Naive thymus-derived CD4-positive, alpha-beta T cell (primary cell): ENCODE results near the gene SYT14. TPM values are rescaled to one million over a fixed set of nuclear protein-coding genes. Genes with fewer than 3 reads are reported as not detected.

Source experiments
- ATAC-seq: fragments of 150-1000 bp; cut with Tn5 transposase; 2 replicates; pipeline ENCODE4 v1.10.0; 2021; ENCODE audit warnings: mild to moderate bottlenecking, moderate library complexity
- CTCF ChIA-PET: fragments of 350-600 bp; sonication (Branson Sonifier 250); formaldehyde crosslinking; loops from one replicate; lab custom pipeline; 2021; ENCODE audit warnings: antibody characterized with exemption; lab: Charles Lee
- POLR2A ChIA-PET: fragments of 350-600 bp; sonication (Branson Sonifier 250); formaldehyde crosslinking; loops from one replicate; lab custom pipeline; 2021; ENCODE audit warnings: antibody characterized with exemption, inconsistent platforms; lab: Charles Lee
- DNase-seq, 9 donors: peaks; one replicate each; pipeline versions ENCODE4 v3.0.0 to v3.0.0-alpha.2; 2020 to 2022; ENCODE audit warnings: mixed read lengths in 1 of 9
- H3K27ac ChIP-seq: one replicate; pipeline ENCODE4 v1.7.0; 2013; ENCODE audit warnings: mild to moderate bottlenecking, low read depth, low read length, moderate library complexity
- H3K27me3 ChIP-seq, 2 donors: one replicate each; pipeline ENCODE4 v1.7.0; 2013; ENCODE audit warnings: low read length in 2 of 2, mild to moderate bottlenecking in 2 of 2, moderate library complexity in 2 of 2; ENCODE audit not compliant: control insufficient read depth in 2 of 2, insufficient read depth in 2 of 2
- H3K36me3 ChIP-seq, 3 experiments: 1 replicate in 2 of 3; 2 replicates in 1 of 3; pipeline ENCODE4 v1.7.0; 2013; ENCODE audit warnings: low read length in 3 of 3, mild to moderate bottlenecking in 3 of 3, moderate library complexity in 1 of 3; ENCODE audit not compliant: insufficient read depth in 3 of 3, control insufficient read depth in 2 of 3
- H3K4me1 ChIP-seq, 2 donors: one replicate each; pipeline ENCODE4 v1.7.0; 2013; ENCODE audit warnings: low read length in 2 of 2, mild to moderate bottlenecking in 2 of 2, moderate library complexity in 1 of 2; ENCODE audit not compliant: control insufficient read depth in 2 of 2, insufficient read depth in 2 of 2
- H3K4me3 ChIP-seq: 2 replicates; pipeline ENCODE4 v1.7.0; 2013; ENCODE audit warnings: mild to moderate bottlenecking, low read length
- H3K9me3 ChIP-seq, 3 experiments: 1 replicate in 2 of 3; 2 replicates in 1 of 3; pipeline ENCODE4 v1.7.0; 2013; ENCODE audit warnings: low read length in 3 of 3; ENCODE audit not compliant: control insufficient read depth in 2 of 3
- H3K27ac Mint-ChIP-seq, 9 donors: one replicate each; pipeline ENCODE4 v1.8.0; 2020 to 2022; ENCODE audit warnings: mixed read lengths in 9 of 9, mild to moderate bottlenecking in 8 of 9, moderate library complexity in 5 of 9, inconsistent platforms in 2 of 9
- H3K27me3 Mint-ChIP-seq, 5 donors: one replicate each; pipeline ENCODE4 v1.8.0; 2021 to 2022; ENCODE audit warnings: mixed read lengths in 5 of 5, mild to moderate bottlenecking in 1 of 5
- H3K36me3 Mint-ChIP-seq, 5 donors: one replicate each; pipeline ENCODE4 v1.8.0; 2020 to 2022; ENCODE audit warnings: mixed read lengths in 5 of 5, mild to moderate bottlenecking in 3 of 5, inconsistent platforms in 1 of 5
- H3K4me1 Mint-ChIP-seq, 7 donors: one replicate each; pipeline ENCODE4 v1.8.0; 2020 to 2022; ENCODE audit warnings: mixed read lengths in 7 of 7, mild to moderate bottlenecking in 3 of 7, inconsistent platforms in 1 of 7
- H3K4me3 Mint-ChIP-seq, 10 donors: one replicate each; pipeline ENCODE4 v1.8.0; 2020 to 2022; ENCODE audit warnings: mild to moderate bottlenecking in 10 of 10, mixed read lengths in 10 of 10, moderate library complexity in 6 of 10, inconsistent platforms in 2 of 10
- H3K9me3 Mint-ChIP-seq, 11 donors: one replicate each; pipeline ENCODE4 v1.8.0; 2020 to 2022; ENCODE audit warnings: mixed read lengths in 11 of 11, mild to moderate bottlenecking in 4 of 11, inconsistent platforms in 1 of 11, moderate library complexity in 1 of 11
- intact Hi-C, 2 donors: fragments of 100-400 bp; cut with micrococcal nuclease; formaldehyde crosslinking; loops; one replicate each; pipeline ENCODE4 v1.15.1; 2023
- polyA plus RNA-seq, 2 donors: library from polyadenylated mRNA; unstranded; fragments of 300-500 nt; fragmentation: Illumina TruSeq; gene quantifications; one replicate each; pipeline ENCODE4 v1.2.3, GENCODE V29; 2021
- total RNA-seq, 6 experiments: library from RNA in 5 of 6; stranded (reverse) in 5 of 6; gene quantifications; 1 replicate in 5 of 6; 2 replicates in 1 of 6; pipeline ENCODE4 v1.2.3 and lab custom pipeline; 2021 to 2026

SYT14 gene
- total and polyA plus RNA-seq, 7 experiments from 2014 or later: not detected

DNA sequence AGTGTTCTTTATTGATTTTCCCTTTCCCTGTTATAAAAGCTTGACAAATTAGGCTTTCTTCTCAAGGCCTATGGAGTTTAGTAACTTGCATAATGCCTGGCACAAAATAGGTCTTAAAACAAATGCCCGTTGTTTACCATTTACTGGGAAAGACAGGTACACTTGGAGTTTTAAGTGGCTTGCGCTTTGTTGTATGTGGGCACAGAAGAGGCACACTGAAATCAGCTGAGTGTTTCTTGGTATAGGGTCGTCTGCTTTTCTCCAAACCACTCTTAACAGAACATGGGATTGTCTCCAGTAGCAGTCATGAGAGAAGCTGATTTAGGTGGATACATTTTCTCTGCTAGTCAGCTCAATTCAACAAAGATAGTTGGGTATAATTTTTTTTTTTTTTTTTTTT, 132.5 kb downstream of the SYT14 start:
- ChIA-PET POLR2A (no interaction called here), CTCF (no interaction called here)
- no peaks in the 10 kb centered on the region for H3K36me3 Mint-ChIP-seq
- no peak overlapping the region for H3K4me3 Mint-ChIP-seq
- Histone ChIP-seq H3K4me3 (no peak overlapping the region), H3K27ac (no peak overlapping the region), H3K4me1 (no peaks in the 10 kb centered on the region), H3K27me3 (no peaks in the 10 kb centered on the region), H3K36me3 (no peaks in the 10 kb centered on the region), H3K9me3 (no peaks in the 10 kb centered on the region)
- ATAC-seq: no peak
- intact Hi-C loops: no loop called here
- H3K27me3 Mint-ChIP-seq: peaks cover 2 to 16% (median 11%) of the 10 kb centered on the region in 5 donors
- H3K27ac Mint-ChIP-seq: no peak overlapping the region
- H3K4me1 Mint-ChIP-seq: no peaks in the 10 kb centered on the region
- peaks cover 0 to 8% (median 2%) of the 10 kb centered on the region in 11 donors for H3K9me3 Mint-ChIP-seq
- DNase-seq: no peak

- ATAC-seq (no peak), DNase-seq (no peak)
- H3K27ac ChIP-seq: no peak overlapping the region
- H3K4me3 ChIP-seq: no peak overlapping the region
- H3K4me1 ChIP-seq: no peaks in the 10 kb centered on the region
- no peaks in the 10 kb centered on the region for H3K36me3 ChIP-seq
- peaks cover 0 to 3% (median under 1%) of the 10 kb centered on the region in 11 donors for H3K9me3 Mint-ChIP-seq
- H3K27ac Mint-ChIP-seq: no peak overlapping the region
- no peaks in the 10 kb centered on the region for H3K4me1 Mint-ChIP-seq
- intact Hi-C loops: no loop called here
- peaks cover 2 to 16% (median 14%) of the 10 kb centered on the region in 5 donors for H3K27me3 Mint-ChIP-seq
- no peaks in the 10 kb centered on the region for H3K36me3 Mint-ChIP-seq
- H3K4me3 Mint-ChIP-seq: no peak overlapping the region
- no peaks in the 10 kb centered on the region for H3K9me3 ChIP-seq
- no peaks in the 10 kb centered on the region for H3K27me3 ChIP-seq
- ChIA-PET POLR2A (no interaction called here), CTCF (no interaction called here)
Observed at GRCh38 chr1:210072129-210072528, 134.1 kb downstream of the SYT14 start.

DNA sequence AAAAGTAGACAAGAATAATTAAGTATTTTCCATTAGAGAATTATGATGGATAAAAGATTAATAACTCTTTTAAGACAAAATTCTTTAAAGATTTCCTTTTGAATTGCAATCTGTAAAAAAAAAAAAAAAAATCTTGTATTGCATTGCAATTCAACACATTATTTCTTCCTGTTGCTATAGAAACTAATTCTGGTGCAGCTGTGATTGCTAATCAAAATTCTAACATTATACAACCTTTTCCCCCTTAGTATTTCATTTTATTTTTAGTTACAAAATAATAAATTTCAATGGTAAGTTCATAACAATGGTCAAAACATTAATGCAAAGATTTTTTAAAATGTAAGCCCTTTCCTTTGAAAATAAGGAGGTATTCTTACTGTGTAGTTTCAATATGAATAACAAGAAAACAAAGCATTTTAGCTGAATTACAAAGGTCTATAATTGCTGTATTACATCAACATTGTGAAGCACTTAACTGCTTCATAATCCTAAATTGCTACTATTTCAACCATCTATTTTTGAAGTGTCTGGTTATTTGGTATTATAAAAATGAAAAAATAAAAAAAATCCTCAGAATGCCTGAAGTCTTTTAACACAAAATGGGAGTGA, 135.0 kb downstream of the SYT14 start:
- Histone ChIP-seq H3K27me3 (no peaks in the 10 kb centered on the region), H3K9me3 (no peaks in the 10 kb centered on the region), H3K27ac (no peak overlapping the region), H3K4me1 (no peaks in the 10 kb centered on the region), H3K4me3 (no peak overlapping the region), H3K36me3 (no peaks in the 10 kb centered on the region)
- no peak for ATAC-seq
- Mint-ChIP-seq H3K4me3 (no peak overlapping the region), H3K27me3 (peaks cover 0 to 16% (median 14%) of the 10 kb centered on the region in 5 donors), H3K9me3 (peaks cover 0 to 3% (median 0%) of the 10 kb centered on the region in 11 donors), H3K27ac (no peak overlapping the region), H3K36me3 (no peaks in the 10 kb centered on the region), H3K4me1 (no peaks in the 10 kb centered on the region)
- intact Hi-C loops: no loop called here
- ChIA-PET POLR2A (no interaction called here), CTCF (no interaction called here)
- DNase-seq: no peak

- intact Hi-C loops: no loop called here
- H3K4me3 Mint-ChIP-seq: no peak overlapping the region
- H3K27me3 Mint-ChIP-seq: peaks cover 0 to 10% (median 6%) of the 10 kb centered on the region in 5 donors
- Histone ChIP-seq H3K27me3 (no peaks in the 10 kb centered on the region), H3K36me3 (no peaks in the 10 kb centered on the region), H3K27ac (no peak overlapping the region), H3K4me3 (no peak overlapping the region), H3K9me3 (no peaks in the 10 kb centered on the region), H3K4me1 (no peaks in the 10 kb centered on the region)
- no peak overlapping the region for H3K27ac Mint-ChIP-seq
- ATAC-seq (no peak), DNase-seq (no peak)
- H3K9me3 Mint-ChIP-seq: peaks cover 0 to 3% (median 0%) of the 10 kb centered on the region in 11 donors
- ChIA-PET POLR2A (no interaction called here), CTCF (no interaction called here)
- no peaks in the 10 kb centered on the region for H3K36me3 Mint-ChIP-seq
- H3K4me1 Mint-ChIP-seq: no peaks in the 10 kb centered on the region
Observed at GRCh38 chr1:210074904-210075303, 136.9 kb downstream of the SYT14 start.

DNA sequence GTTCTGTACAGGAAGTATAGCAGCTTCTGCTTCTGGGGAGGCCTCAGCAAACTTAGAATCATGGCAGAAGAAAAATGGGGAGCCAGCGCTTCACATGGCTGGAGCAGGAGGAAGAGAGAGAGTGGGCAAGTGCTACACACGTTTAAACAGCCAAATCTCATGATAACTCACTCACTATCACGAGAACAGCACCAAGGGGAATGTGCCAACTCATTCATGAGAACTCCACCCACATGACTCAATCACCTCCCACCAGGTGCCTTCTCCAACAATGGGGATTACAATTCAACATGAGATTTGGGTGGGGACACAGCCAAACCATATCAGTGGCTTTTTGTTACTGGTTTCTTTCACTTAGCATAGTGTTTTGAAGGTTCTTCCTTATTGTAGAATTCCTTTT, 138.6 kb downstream of the SYT14 start:
- peaks cover 0 to 3% (median 0%) of the 10 kb centered on the region in 11 donors for H3K9me3 Mint-ChIP-seq
- Histone ChIP-seq H3K4me3 (no peak overlapping the region), H3K27ac (no peak overlapping the region), H3K27me3 (no peaks in the 10 kb centered on the region), H3K9me3 (no peaks in the 10 kb centered on the region), H3K36me3 (no peaks in the 10 kb centered on the region), H3K4me1 (no peaks in the 10 kb centered on the region)
- no peak overlapping the region for H3K4me3 Mint-ChIP-seq
- ChIA-PET CTCF (no interaction called here), POLR2A (no interaction called here)
- peaks cover 0 to 4% (median 0%) of the 10 kb centered on the region in 5 donors for H3K27me3 Mint-ChIP-seq
- no peaks in the 10 kb centered on the region for H3K36me3 Mint-ChIP-seq
- no peak for DNase-seq
- intact Hi-C loops: no loop called here
- no peaks in the 10 kb centered on the region for H3K4me1 Mint-ChIP-seq
- H3K27ac Mint-ChIP-seq: no peak overlapping the region
- no peak for ATAC-seq

DNA sequence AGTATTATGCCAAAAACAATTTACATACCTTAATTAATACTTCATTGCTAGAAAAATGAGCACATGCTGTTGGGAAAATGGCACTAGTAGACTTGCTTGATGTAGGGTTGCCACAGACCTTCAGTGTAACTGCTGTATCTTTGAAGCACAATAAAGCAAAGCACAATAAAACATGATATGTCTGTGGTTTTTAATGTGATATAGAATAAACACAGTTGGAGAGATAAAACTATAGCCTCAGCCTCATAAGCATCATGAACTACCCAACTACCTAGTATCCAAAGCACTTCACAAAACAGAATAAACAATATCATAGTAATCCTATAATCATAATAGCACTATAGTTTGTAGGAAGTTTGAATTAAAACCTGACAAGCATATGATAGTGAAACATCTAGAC, 143.5 kb downstream of the SYT14 start:
- no peak for ATAC-seq
- Mint-ChIP-seq H3K4me3 (no peak overlapping the region), H3K36me3 (no peaks in the 10 kb centered on the region), H3K27ac (no peak overlapping the region), H3K4me1 (no peaks in the 10 kb centered on the region), H3K27me3 (peaks cover 0 to under 1% (median 0%) of the 10 kb centered on the region in 5 donors), H3K9me3 (peaks cover 0 to 1% (median 0%) of the 10 kb centered on the region in 11 donors)
- intact Hi-C loops: no loop called here
- DNase-seq: no peak
- ChIA-PET POLR2A (no interaction called here), CTCF (no interaction called here)
- Histone ChIP-seq H3K27me3 (no peaks in the 10 kb centered on the region), H3K4me3 (no peak overlapping the region), H3K27ac (no peak overlapping the region), H3K4me1 (no peaks in the 10 kb centered on the region), H3K9me3 (no peaks in the 10 kb centered on the region), H3K36me3 (no peaks in the 10 kb centered on the region)

DNA sequence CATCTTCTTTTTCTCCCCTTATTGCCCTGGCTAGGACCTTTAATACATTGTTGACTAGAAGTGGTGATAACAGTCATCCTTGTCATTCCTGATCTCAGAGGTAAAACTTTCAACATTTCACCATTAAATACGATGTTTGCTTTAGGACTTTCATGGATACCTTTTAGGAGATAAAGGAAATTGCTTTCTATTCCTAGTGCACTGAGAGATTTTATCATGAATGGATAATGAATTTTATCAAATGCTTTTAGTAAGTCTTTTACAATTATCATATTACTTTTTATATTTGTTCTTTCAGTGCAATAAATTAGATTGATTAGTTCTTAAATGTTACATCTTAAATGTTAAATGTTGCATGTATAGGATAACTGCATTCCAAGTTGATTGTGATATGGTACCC, 147.3 kb downstream of the SYT14 start:
- Mint-ChIP-seq H3K27ac (no peak overlapping the region), H3K4me1 (no peaks in the 10 kb centered on the region), H3K9me3 (peaks cover 0 to 12% (median 4%) of the 10 kb centered on the region in 11 donors), H3K27me3 (peaks cover 0 to 17% (median 9%) of the 10 kb centered on the region in 5 donors), H3K36me3 (peaks cover 0 to 5% (median 0%) of the 10 kb centered on the region in 5 donors), H3K4me3 (no peak overlapping the region)
- no peaks in the 10 kb centered on the region for H3K36me3 ChIP-seq
- intact Hi-C loops: no loop called here
- H3K9me3 ChIP-seq: no peaks in the 10 kb centered on the region
- no peak overlapping the region for H3K4me3 ChIP-seq
- H3K27me3 ChIP-seq: no peaks in the 10 kb centered on the region
- POLR2A ChIA-PET: no interaction called here
- DNase-seq: no peak
- CTCF ChIA-PET: interaction anchor here (0.6 kb wide), 1 partner anchor 517 kb away, joined by 3 read pairs; no protein-coding TSS in a partner anchor
- no peak for ATAC-seq
- H3K4me1 ChIP-seq: no peaks in the 10 kb centered on the region
- no peak overlapping the region for H3K27ac ChIP-seq
